ENCODE data around the gene PRDM16.
A peak's percentile ranks its signal among the peaks of the same experiment; 100 is the strongest.

PRDM16 gene

GRCh38 chr1:3245768-3246167, 176.8 kb downstream of the PRDM16 start:
- Histone ChIP-seq H3K27me3 (peaks cover 94% of the 10 kb centered on the region), H3K4me3 (no peak overlapping the region), H4K20me1 (peaks cover 30% of the 10 kb centered on the region; the same call in 1 of the 2 replicates), H3K4me1 (peaks cover 8% of the 10 kb centered on the region; the same call in 1 of the 2 replicates), H3K9me3 (no peaks in the 10 kb centered on the region), H3K27ac (no peak overlapping the region), H3K9ac (no peak overlapping the region), H3K4me2 (peak overlapping the region; percentile 22; the same call in 1 of the 2 replicates), H3K36me3 (no peaks in the 10 kb centered on the region)
- no peak for TF ChIP-seq Cebpa-rat (IDR thresholded peaks at IDR 0.05)

DNA sequence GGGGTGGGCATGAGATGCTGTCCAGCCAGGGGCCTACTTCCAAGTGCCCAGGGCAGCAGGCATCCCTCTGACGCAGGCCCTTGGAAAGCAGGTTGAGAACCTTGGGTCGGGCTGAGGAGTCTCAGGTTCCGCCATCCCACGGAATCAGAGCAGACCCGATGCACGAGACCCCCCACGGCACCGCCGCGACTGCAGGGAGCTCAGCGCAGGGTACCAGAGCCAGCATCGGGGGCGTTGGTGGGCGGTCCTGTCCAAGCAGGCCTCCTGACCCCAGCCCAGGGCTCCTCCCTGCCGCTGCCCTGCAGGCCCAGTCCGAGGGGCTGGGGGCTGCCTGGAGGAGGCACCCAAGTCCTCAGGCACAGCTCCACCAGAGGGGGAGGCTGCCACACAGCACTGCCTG, 177.2 kb downstream of the PRDM16 start:
- Histone ChIP-seq H3K36me3 (no peaks in the 10 kb centered on the region), H3K4me2 (no peak overlapping the region), H3K4me1 (peaks cover 8% of the 10 kb centered on the region; the same call in 1 of the 2 replicates), H3K27me3 (peaks cover 89% of the 10 kb centered on the region), H3K9ac (no peak overlapping the region), H4K20me1 (peaks cover 30% of the 10 kb centered on the region; the same call in 1 of the 2 replicates), H3K27ac (no peak overlapping the region), H3K9me3 (no peaks in the 10 kb centered on the region), H3K4me3 (no peak overlapping the region)
- TF ChIP-seq Cebpa-rat (IDR thresholded peaks at IDR 0.05) = no peak

GRCh38 chr1:3247521-3248121, 178.6 kb downstream of the PRDM16 start:
- no peak overlapping the region for H3K4me3 ChIP-seq

GRCh38 chr1:3248155-3249141, 179.4 kb downstream of the PRDM16 start:
- no peak overlapping the region for H3K4me2 ChIP-seq

More at GRCh38 chr1:3247521-3248121, 178.6 kb downstream of the PRDM16 start:
- Histone ChIP-seq H3K27me3 (peaks cover 77% of the 10 kb centered on the region), H3K27ac (no peak overlapping the region), H3K9ac (no peak overlapping the region), H3K9me3 (no peaks in the 10 kb centered on the region), H4K20me1 (peaks cover 30% of the 10 kb centered on the region; the same call in 1 of the 2 replicates), H3K4me2 (no peak overlapping the region), H3K36me3 (no peaks in the 10 kb centered on the region), H3K4me1 (peaks cover 8% of the 10 kb centered on the region; the same call in 1 of the 2 replicates)
- no peak for TF ChIP-seq Cebpa-rat (IDR thresholded peaks at IDR 0.05)

DNA sequence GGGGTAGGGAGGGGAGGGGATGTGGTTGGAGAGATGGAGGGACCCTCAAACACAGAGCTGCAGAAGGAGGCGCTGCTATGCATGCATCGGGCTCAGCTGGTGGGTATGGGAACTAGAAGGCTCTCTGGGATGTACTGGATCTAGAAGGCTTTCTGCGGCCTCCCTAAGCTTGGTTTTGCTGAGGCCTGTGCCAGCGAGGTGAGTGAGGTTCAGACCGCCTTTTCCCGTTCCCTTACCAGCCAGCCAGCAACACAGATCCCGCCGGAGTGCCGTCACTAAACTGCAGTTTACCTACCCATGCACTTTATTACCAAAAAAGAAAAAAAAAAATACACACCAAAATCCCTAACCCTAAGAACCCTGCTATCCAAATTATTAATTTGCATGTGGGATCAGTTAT, 180.2 kb downstream of the PRDM16 start:
- no peak overlapping the region for H3K9ac ChIP-seq
- H3K9me3 ChIP-seq = no peaks in the 10 kb centered on the region
- no peak for TF ChIP-seq Cebpa-rat (IDR thresholded peaks at IDR 0.05)
- peaks cover 30% of the 10 kb centered on the region; the same call in 1 of the 2 replicates for H4K20me1 ChIP-seq
- no peak overlapping the region for H3K27ac ChIP-seq
- no peak overlapping the region for H3K4me3 ChIP-seq
- H3K36me3 ChIP-seq = no peaks in the 10 kb centered on the region
- peaks cover 60% of the 10 kb centered on the region for H3K27me3 ChIP-seq
- peaks cover 8% of the 10 kb centered on the region; the same call in 1 of the 2 replicates for H3K4me1 ChIP-seq
- H3K4me2 ChIP-seq = no peak overlapping the region

More at GRCh38 chr1:3248155-3249141, 179.4 kb downstream of the PRDM16 start:
- no peak for TF ChIP-seq Cebpa-rat (IDR thresholded peaks at IDR 0.05)
- peaks cover 30% of the 10 kb centered on the region; the same call in 1 of the 2 replicates for H4K20me1 ChIP-seq
- no peaks in the 10 kb centered on the region for H3K9me3 ChIP-seq
- H3K4me3 ChIP-seq = no peak overlapping the region
- no peaks in the 10 kb centered on the region for H3K36me3 ChIP-seq
- H3K27me3 ChIP-seq = peaks cover 68% of the 10 kb centered on the region
- peaks cover 8% of the 10 kb centered on the region; the same call in 1 of the 2 replicates for H3K4me1 ChIP-seq
- H3K27ac ChIP-seq = no peak overlapping the region
- H3K9ac ChIP-seq = no peak overlapping the region

DNA sequence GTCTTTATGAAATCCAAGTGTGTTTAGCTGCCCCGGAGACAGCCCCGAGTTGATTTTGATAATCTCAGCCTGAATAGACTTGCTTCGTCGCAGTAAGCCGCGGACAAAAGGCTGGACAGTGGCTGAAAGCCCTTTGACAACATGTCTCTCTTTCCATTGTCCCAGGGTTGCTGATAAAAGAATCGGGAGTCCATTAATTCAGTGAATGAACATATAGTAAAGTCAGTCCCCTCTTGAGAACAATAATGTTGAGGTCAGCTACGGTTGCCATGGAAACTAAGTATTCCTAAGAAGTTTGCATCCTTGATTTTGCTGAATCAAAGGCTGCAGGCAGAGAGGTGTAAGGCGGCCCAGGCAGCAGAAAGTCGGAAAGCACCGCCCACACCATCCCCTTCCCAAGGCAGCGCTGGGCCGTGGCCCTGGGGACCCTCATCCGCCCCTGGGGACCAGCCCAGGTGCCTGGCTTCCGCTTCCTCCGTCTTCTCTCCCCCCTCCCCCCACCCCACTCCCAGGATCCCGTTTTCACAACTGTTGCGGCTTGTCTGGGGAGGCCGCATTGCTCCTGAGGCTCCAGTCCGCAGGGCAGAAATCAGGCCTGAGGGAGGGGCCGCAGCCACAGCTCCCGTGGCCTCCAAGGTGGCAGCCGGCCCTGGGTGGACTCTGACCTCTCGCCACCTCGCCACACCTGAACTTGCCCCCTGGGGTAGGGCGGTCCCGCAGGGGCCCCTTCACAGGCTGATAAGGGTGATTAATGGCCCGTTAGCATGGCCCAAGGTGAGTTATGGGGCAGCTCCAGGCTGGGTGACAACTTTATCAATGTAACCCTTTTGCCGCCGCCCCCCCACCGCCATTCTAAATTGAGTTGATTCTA, 180.9 kb downstream of the PRDM16 start:
- H3K9me3 ChIP-seq = no peaks in the 10 kb centered on the region
- no peak overlapping the region for H3K9ac ChIP-seq
- H3K4me3 ChIP-seq = no peak overlapping the region
- no peaks in the 10 kb centered on the region for H3K36me3 ChIP-seq
- H3K27me3 ChIP-seq = peaks cover 55% of the 10 kb centered on the region
- no peak overlapping the region for H3K4me2 ChIP-seq
- peaks cover 8% of the 10 kb centered on the region; the same call in 1 of the 2 replicates for H3K4me1 ChIP-seq
- H3K27ac ChIP-seq = no peak overlapping the region
- H4K20me1 ChIP-seq = peaks cover 30% of the 10 kb centered on the region; the same call in 1 of the 2 replicates
- no peak for TF ChIP-seq Cebpa-rat (IDR thresholded peaks at IDR 0.05)

GRCh38 chr1:3250624-3251023, 181.6 kb downstream of the PRDM16 start:
- H3K4me3 ChIP-seq = no peak overlapping the region

DNA sequence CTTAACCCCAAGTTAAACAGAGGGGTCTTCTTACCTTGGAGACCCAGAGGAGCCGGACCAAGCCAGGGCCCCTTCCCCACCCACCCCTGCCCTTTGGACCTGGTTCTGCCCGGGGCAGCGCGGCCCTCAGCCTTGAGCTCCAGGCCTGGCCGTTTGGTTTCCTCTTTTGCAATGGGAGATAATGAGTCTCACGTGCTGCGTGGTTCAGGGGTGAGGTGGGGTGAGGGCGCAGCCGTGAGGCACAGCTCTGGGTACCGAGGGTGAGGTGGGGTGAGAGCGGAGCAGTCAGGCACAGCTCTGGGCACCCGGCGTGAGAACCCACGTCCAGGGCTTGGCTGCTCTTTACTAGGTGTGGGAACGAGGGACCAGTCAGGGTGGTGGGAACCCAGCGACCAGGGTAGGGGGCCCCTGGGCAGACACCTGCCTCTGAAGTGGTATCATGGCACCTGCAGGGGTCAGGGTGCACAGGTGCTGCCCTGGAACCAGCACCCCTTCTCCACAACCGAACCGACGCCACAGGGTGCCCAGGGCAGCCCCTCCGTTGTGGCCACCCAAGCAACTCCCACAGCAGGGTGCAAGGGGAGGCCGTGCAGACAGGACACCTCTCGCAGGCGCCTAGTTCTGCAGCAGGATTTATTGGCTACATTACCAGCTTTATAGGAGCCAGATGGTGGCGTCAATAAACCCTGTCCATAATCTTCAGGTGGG, 182.2 kb downstream of the PRDM16 start:
- peaks cover 25% of the 10 kb centered on the region; the same call in 1 of the 2 replicates for H4K20me1 ChIP-seq
- H3K4me2 ChIP-seq = no peak overlapping the region
- H3K36me3 ChIP-seq = no peaks in the 10 kb centered on the region
- H3K4me3 ChIP-seq = no peak overlapping the region
- H3K4me1 ChIP-seq = no peaks in the 10 kb centered on the region
- H3K27ac ChIP-seq = no peak overlapping the region
- TF ChIP-seq Cebpa-rat (IDR thresholded peaks at IDR 0.05) = no peak
- no peak overlapping the region for H3K9ac ChIP-seq
- H3K27me3 ChIP-seq = peaks cover 43% of the 10 kb centered on the region
- H3K9me3 ChIP-seq = no peaks in the 10 kb centered on the region

More at GRCh38 chr1:3250624-3251023, 181.6 kb downstream of the PRDM16 start:
- no peak overlapping the region for H3K9ac ChIP-seq
- H3K4me1 ChIP-seq = peaks cover 5% of the 10 kb centered on the region; the same call in 1 of the 2 replicates
- no peak overlapping the region for H3K27ac ChIP-seq
- H3K4me2 ChIP-seq = no peak overlapping the region
- peaks cover 49% of the 10 kb centered on the region for H3K27me3 ChIP-seq
- no peak for TF ChIP-seq Cebpa-rat (IDR thresholded peaks at IDR 0.05)
- no peaks in the 10 kb centered on the region for H3K9me3 ChIP-seq
- no peaks in the 10 kb centered on the region for H3K36me3 ChIP-seq
- peaks cover 30% of the 10 kb centered on the region; the same call in 1 of the 2 replicates for H4K20me1 ChIP-seq

All from BLaER1 (cell line).